IPS-18a (cell line): ENCODE results near the gene TOMM20L.

Source experiments
- H3K27ac ChIP-seq: one replicate; pipeline ENCODE4 v1.5.1; 2013; ENCODE audit warnings: low read length
- H3K27me3 ChIP-seq: one replicate; pipeline ENCODE4 v1.6.1; 2013; ENCODE audit warnings: mild to moderate bottlenecking, low read length; ENCODE audit not compliant: control insufficient read depth, insufficient read depth
- H3K36me3 ChIP-seq: one replicate; pipeline ENCODE4 v1.6.1; 2013; ENCODE audit warnings: low read depth, low read length; ENCODE audit not compliant: control insufficient read depth
- H3K4me1 ChIP-seq: one replicate; pipeline ENCODE4 v1.6.1; 2013; ENCODE audit warnings: low read depth, low read length; ENCODE audit not compliant: control insufficient read depth
- H3K4me3 ChIP-seq: one replicate; pipeline ENCODE4 v1.5.1; 2013; ENCODE audit warnings: low read length
- H3K9ac ChIP-seq: one replicate; pipeline ENCODE4 v1.6.1; 2013; ENCODE audit warnings: mild to moderate bottlenecking, low read length, moderate library complexity
- H3K9me3 ChIP-seq: one replicate; pipeline ENCODE4 v1.6.1; 2013; ENCODE audit warnings: low read depth, low read length; ENCODE audit not compliant: control insufficient read depth

TOMM20L gene

DNA sequence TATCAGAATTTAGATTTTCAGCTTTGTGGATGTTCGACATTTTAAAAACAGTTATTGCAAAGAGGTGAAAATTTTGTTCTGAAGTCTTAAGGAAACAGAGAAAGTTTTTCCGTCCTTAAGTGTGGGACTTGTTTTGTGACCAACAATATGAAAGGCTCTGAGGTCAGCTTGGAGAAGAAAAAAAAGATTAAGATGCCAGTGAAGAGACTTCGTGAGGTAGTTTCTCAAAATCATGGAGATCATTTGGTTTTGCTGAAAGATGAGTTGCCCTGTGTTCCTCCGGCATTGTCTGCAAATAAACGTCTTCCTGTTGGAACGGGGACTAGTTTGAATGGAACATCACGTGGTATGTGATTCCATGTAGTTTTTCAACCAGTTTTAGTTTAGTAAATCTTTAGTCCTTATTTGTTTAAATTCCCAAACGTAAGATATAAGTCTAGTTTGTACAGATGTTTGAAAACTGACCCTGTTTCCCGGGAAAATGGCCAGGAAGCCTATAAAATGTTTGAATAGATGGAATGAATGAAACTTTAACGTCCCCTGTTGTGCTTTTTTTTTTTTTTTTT, 32.5 kb downstream of the TOMM20L start:
- no peaks in the 10 kb centered on the region for H3K9me3 ChIP-seq
- peak overlapping the region; percentile 77 for H3K9ac ChIP-seq
- no peaks in the 10 kb centered on the region for H3K27me3 ChIP-seq
- H3K27ac ChIP-seq: peak overlapping the region; percentile 3
- peaks cover 4% of the 10 kb centered on the region for H3K4me1 ChIP-seq
- H3K36me3 ChIP-seq: peaks cover 10% of the 10 kb centered on the region
- H3K4me3 ChIP-seq: peak overlapping the region; percentile 82

DNA sequence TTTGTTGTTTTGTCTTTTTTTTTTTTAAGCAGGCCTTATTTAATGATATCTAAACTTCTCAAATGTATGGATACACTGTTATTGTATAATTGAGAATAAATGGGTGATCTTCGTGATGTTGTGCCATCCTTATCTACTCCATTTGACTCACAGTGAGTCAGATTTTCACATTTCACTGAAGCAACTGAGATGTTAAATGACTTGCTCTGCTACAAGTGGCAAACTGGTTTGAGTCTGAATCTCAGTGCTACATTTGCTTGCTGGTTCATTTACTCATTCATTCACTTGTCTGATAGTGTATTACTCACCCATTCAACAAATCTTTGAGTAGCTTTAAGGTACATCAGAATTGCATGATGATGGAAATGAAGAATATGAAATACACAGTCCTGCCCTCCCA, 34.4 kb downstream of the TOMM20L start:
- no peak overlapping the region for H3K9ac ChIP-seq
- H3K9me3 ChIP-seq: no peaks in the 10 kb centered on the region
- no peak overlapping the region for H3K4me3 ChIP-seq
- peaks cover 4% of the 10 kb centered on the region for H3K36me3 ChIP-seq
- H3K27ac ChIP-seq: no peak overlapping the region
- peaks cover 4% of the 10 kb centered on the region for H3K4me1 ChIP-seq
- no peaks in the 10 kb centered on the region for H3K27me3 ChIP-seq

DNA sequence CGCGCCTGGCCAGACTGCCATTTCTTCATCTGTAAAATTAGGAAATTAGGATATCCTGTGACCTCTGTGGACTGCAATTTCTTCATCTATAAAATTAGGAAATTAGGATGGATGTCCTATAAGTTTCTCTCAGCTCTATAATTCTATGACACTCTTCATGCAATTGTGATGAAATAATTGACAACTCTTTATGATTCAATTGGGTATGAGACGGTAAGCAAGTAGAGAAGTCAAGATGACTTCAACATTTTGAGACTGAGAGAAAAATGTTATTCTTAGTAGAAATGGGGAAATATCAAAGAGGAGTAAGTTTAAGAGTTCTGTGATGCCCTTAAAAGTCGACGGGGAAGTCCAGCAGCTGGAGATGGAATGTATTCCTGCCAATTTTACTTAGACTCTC, 43.7 kb downstream of the TOMM20L start:
- no peaks in the 10 kb centered on the region for H3K9me3 ChIP-seq

GRCh38 chr14:58444627-58445026, 48.9 kb downstream of the TOMM20L start:
- Histone ChIP-seq H3K4me3 (no peak overlapping the region), H3K36me3 (peaks cover 28% of the 10 kb centered on the region), H3K27ac (no peak overlapping the region), H3K9ac (no peak overlapping the region), H3K9me3 (no peaks in the 10 kb centered on the region), H3K27me3 (no peaks in the 10 kb centered on the region), H3K4me1 (no peaks in the 10 kb centered on the region)

More for the DNA sequence above, 43.7 kb downstream of the TOMM20L start:
- Histone ChIP-seq H3K36me3 (peaks cover 20% of the 10 kb centered on the region), H3K4me3 (no peak overlapping the region), H3K27ac (no peak overlapping the region), H3K27me3 (no peaks in the 10 kb centered on the region), H3K4me1 (no peaks in the 10 kb centered on the region), H3K9ac (no peak overlapping the region)

GRCh38 chr14:58455593-58456265, 60.0 kb downstream of the TOMM20L start:
- Histone ChIP-seq H3K27ac (no peak overlapping the region), H3K4me1 (no peaks in the 10 kb centered on the region), H3K9ac (no peak overlapping the region), H3K4me3 (no peak overlapping the region), H3K27me3 (no peaks in the 10 kb centered on the region), H3K9me3 (no peaks in the 10 kb centered on the region), H3K36me3 (peaks cover 30% of the 10 kb centered on the region)
